Astrocyte (in vitro differentiated cells and primary cell): ENCODE data around the gene UBE2E3. TPM values are rescaled to one million over a fixed set of nuclear protein-coding genes. Genes with fewer than 3 reads are reported as not detected.
A peak's percentile ranks its signal among the peaks of the same experiment; 100 is the strongest.
"Not testable (repeated sequence)": the region's sequence is repeated elsewhere in the genome, so short reads cannot be mapped to it uniquely, and the experiment has no call there.

ENCODE experiments used
- DNase-seq: peaks from one replicate; pipeline ENCODE4 v3.0.0-alpha.2; 2010; ENCODE audit warnings: low read depth
- FAIRE-seq: peaks from 2 replicates; lab custom pipeline; 2011; peaks lifted over from hg19 to GRCh38; lab: Jason Lieb, UNC
- H2AFZ ChIP-seq: 2 replicates; pipeline ENCODE4 v1.6.0; 2012; ENCODE audit warnings: low read depth, low read length, inconsistent platforms
- H3K27ac ChIP-seq: 2 replicates; pipeline ENCODE4 v1.5.1; 2011; ENCODE audit warnings: low read depth, low read length, inconsistent platforms
- H3K27me3 ChIP-seq: 2 replicates; pipeline ENCODE4 v1.6.0; 2011; ENCODE audit warnings: low read length, inconsistent platforms; ENCODE audit not compliant: insufficient read depth
- H3K36me3 ChIP-seq: 2 replicates; pipeline ENCODE4 v1.5.1; 2011; ENCODE audit warnings: low read length, inconsistent platforms; ENCODE audit not compliant: insufficient read depth
- H3K4me1 ChIP-seq: 2 replicates; pipeline ENCODE4 v1.5.1; 2011; ENCODE audit warnings: low read length, inconsistent platforms; ENCODE audit not compliant: insufficient read depth
- H3K4me2 ChIP-seq: 2 replicates; pipeline ENCODE4 v1.6.0; 2012; ENCODE audit warnings: low read length, inconsistent platforms
- H3K4me3 ChIP-seq: 2 replicates; pipeline ENCODE4 v1.5.1; 2011; ENCODE audit warnings: low read depth, mild to moderate bottlenecking, low read length, inconsistent platforms; ENCODE audit not compliant: insufficient read depth
- H3K79me2 ChIP-seq: 2 replicates; pipeline ENCODE4 v1.6.0; 2012; ENCODE audit warnings: mild to moderate bottlenecking, low read length, inconsistent platforms; ENCODE audit not compliant: insufficient read depth
- H3K9ac ChIP-seq: 2 replicates; pipeline ENCODE4 v1.6.0; 2012; ENCODE audit warnings: mild to moderate bottlenecking, low read length, inconsistent platforms
- H3K9me3 ChIP-seq: 2 replicates; pipeline ENCODE4 v1.5.1; 2012; ENCODE audit warnings: low read depth, mild to moderate bottlenecking, low read length, inconsistent platforms; ENCODE audit not compliant: insufficient read depth
- H4K20me1 ChIP-seq: 2 replicates; pipeline ENCODE4 v1.6.0; 2012; ENCODE audit warnings: low read length, inconsistent platforms; ENCODE audit not compliant: insufficient read depth
- H3K27ac Mint-ChIP-seq: one replicate; pipeline ENCODE4 v1.8.0; 2021; ENCODE audit warnings: mild to moderate bottlenecking, mixed read lengths; ENCODE audit not compliant: unreplicated experiment
- H3K27me3 Mint-ChIP-seq: one replicate; pipeline ENCODE4 v1.8.0; 2021; ENCODE audit warnings: low read depth, mixed read lengths; ENCODE audit not compliant: unreplicated experiment
- H3K36me3 Mint-ChIP-seq: one replicate; pipeline ENCODE4 v1.8.0; 2021; ENCODE audit warnings: low read depth, mixed read lengths; ENCODE audit not compliant: unreplicated experiment
- H3K4me1 Mint-ChIP-seq: one replicate; pipeline ENCODE4 v1.8.0; 2021; ENCODE audit warnings: low read depth, mixed read lengths; ENCODE audit not compliant: unreplicated experiment
- H3K4me3 Mint-ChIP-seq: one replicate; pipeline ENCODE4 v1.8.0; 2021; ENCODE audit warnings: mild to moderate bottlenecking, moderate library complexity, mixed read lengths; ENCODE audit not compliant: unreplicated experiment
- H3K9me3 Mint-ChIP-seq: one replicate; pipeline ENCODE4 v1.8.0; 2021; ENCODE audit warnings: mild to moderate bottlenecking, mixed read lengths; ENCODE audit not compliant: unreplicated experiment
- CTCF ChIP-seq: IDR thresholded peaks from 2 replicates; pipeline ENCODE4 v1.5.1; 2011; ENCODE audit warnings: low read depth, mild to moderate bottlenecking, inconsistent platforms, low read length, moderate library complexity; ENCODE audit not compliant: insufficient read depth
- EZH2 ChIP-seq: IDR thresholded peaks from 2 replicates; pipeline ENCODE4 v1.6.1; 2012; ENCODE audit warnings: mild to moderate bottlenecking, low read length, inconsistent platforms; ENCODE audit not compliant: insufficient read depth
- total RNA-seq: library from RNA; stranded (reverse); gene quantifications from 2 replicates; pipeline ENCODE4 v1.2.1, GENCODE V29; 2021

UBE2E3 gene
- total RNA-seq, 1 donor from 2014 or later, result 140 TPM

- H3K36me3 Mint-ChIP-seq, result no peaks in the 10 kb centered on the region
- H3K9ac ChIP-seq, result no peak overlapping the region
- no peaks in the 10 kb centered on the region for H3K9me3 ChIP-seq
- peaks cover 1% of the 10 kb centered on the region for H3K4me1 Mint-ChIP-seq
- no peak overlapping the region for H3K4me3 Mint-ChIP-seq
- H3K4me1 ChIP-seq, result no peaks in the 10 kb centered on the region
- DNase-seq (no peak), FAIRE-seq (no peak)
- no peak overlapping the region for H2AFZ ChIP-seq
- no peaks in the 10 kb centered on the region for H3K36me3 ChIP-seq
- H3K27me3 Mint-ChIP-seq, result no peaks in the 10 kb centered on the region
- no peaks in the 10 kb centered on the region for H3K79me2 ChIP-seq
- no peaks in the 10 kb centered on the region for H3K27me3 ChIP-seq
- TF ChIP-seq CTCF, result no peak
- TF ChIP-seq EZH2, result no peak
- H3K27ac Mint-ChIP-seq, result no peak overlapping the region
- H3K9me3 Mint-ChIP-seq, result no peaks in the 10 kb centered on the region
- no peak overlapping the region for H3K4me2 ChIP-seq
- H3K4me3 ChIP-seq, result no peak overlapping the region
- H4K20me1 ChIP-seq, result no peaks in the 10 kb centered on the region
- H3K27ac ChIP-seq, result no peak overlapping the region
These were observed 102.7 kb downstream of the UBE2E3 start for GRCh38 chr2:181083140-181083539.

- Histone ChIP-seq H3K27me3 (no peaks in the 10 kb centered on the region), H2AFZ (no peak overlapping the region), H3K79me2 (no peaks in the 10 kb centered on the region), H3K4me1 (no peaks in the 10 kb centered on the region), H3K9ac (no peak overlapping the region), H3K9me3 (no peaks in the 10 kb centered on the region), H3K27ac (no peak overlapping the region), H3K4me2 (no peak overlapping the region), H3K4me3 (no peak overlapping the region), H3K36me3 (no peaks in the 10 kb centered on the region), H4K20me1 (no peaks in the 10 kb centered on the region)
- H3K9me3 Mint-ChIP-seq, result peaks cover 7% of the 10 kb centered on the region
- H3K27me3 Mint-ChIP-seq, result no peaks in the 10 kb centered on the region
- no peak overlapping the region for H3K4me3 Mint-ChIP-seq
- FAIRE-seq (peak; percentile 13), DNase-seq (no peak)
- TF ChIP-seq CTCF, result no peak
- no peak for TF ChIP-seq EZH2
- H3K27ac Mint-ChIP-seq, result no peak overlapping the region
- no peaks in the 10 kb centered on the region for H3K4me1 Mint-ChIP-seq
- peaks cover 6% of the 10 kb centered on the region for H3K36me3 Mint-ChIP-seq
These were observed 105.3 kb downstream of the UBE2E3 start for GRCh38 chr2:181085734-181086133.

- H3K27me3 ChIP-seq, H3K36me3 Mint-ChIP-seq, H4K20me1 ChIP-seq, H3K36me3 ChIP-seq, H3K4me3 Mint-ChIP-seq, H3K27ac Mint-ChIP-seq, H3K4me2 ChIP-seq, H3K9ac ChIP-seq, H3K27me3 Mint-ChIP-seq, H3K79me2 ChIP-seq, DNase-seq, FAIRE-seq, H3K4me1 Mint-ChIP-seq, H3K9me3 ChIP-seq, H3K4me3 ChIP-seq, H3K4me1 ChIP-seq, H2AFZ ChIP-seq, H3K27ac ChIP-seq: not testable (repeated sequence)
- peaks cover 23% of the 10 kb centered on the region for H3K9me3 Mint-ChIP-seq
These were observed 111.5 kb downstream of the UBE2E3 start for GRCh38 chr2:181091920-181092319.
